HepG2 (cell line): ENCODE data around the gene ZNF322. TPM values are rescaled to one million over a fixed set of nuclear protein-coding genes. Genes with fewer than 3 reads are reported as not detected.

ENCODE experiments used
- ATAC-seq: fragments of 200-7000 bp; cut with Tn5 transposase; 3 replicates; pipeline ENCODE4 v1.9.1; 2020; ENCODE audit warnings: mild to moderate bottlenecking, moderate library complexity
- BruUV-seq: library from RNA; stranded (reverse); fragments of 400-500 nt; replicated peaks from 2 replicates; lab custom pipeline; 2021; lab: Mats Ljungman, UMichigan
- CTCF ChIA-PET: fragments of 300-600 bp; formaldehyde crosslinking; extraction: SDS; loops from one replicate; lab custom pipeline; 2021; ENCODE audit warnings: low total read pairs, inconsistent platforms, low intra/inter-chr PET ratio; lab: Yijun Ruan, JAX
- POLR2A ChIA-PET: fragments of 350-600 bp; sonication (Branson Sonifier 250); formaldehyde crosslinking; loops from one replicate; lab custom pipeline; 2020; ENCODE audit warnings: antibody characterized with exemption, inconsistent platforms; lab: Yijun Ruan, JAX
- DNase-seq: peaks from one replicate; pipeline ENCODE4 v3.0.0-alpha.2; 2015; ENCODE audit warnings: low spot score
- FAIRE-seq: peaks from 3 replicates; lab custom pipeline; 2011; peaks lifted over from hg19 to GRCh38; lab: Jason Lieb, UNC
- H2AFZ ChIP-seq: one replicate; pipeline ENCODE4 v1.6.1; 2011; ENCODE audit warnings: low read length, inconsistent platforms
- H3K27ac ChIP-seq: fragments of 300-600 bp; 3 replicates; pipeline ENCODE4 v1.8.0; 2011; ENCODE audit warnings: mixed run types, mild to moderate bottlenecking, mixed read lengths, low read length, inconsistent platforms; ENCODE audit not compliant: insufficient read depth; ENCODE audit errors: extremely low read length
- H3K27me3 ChIP-seq, 2 experiments: fragments of 200-600 bp in 1 of 2; 2 replicates in 1 of 2; 3 replicates in 1 of 2; pipeline versions ENCODE4 v1.6.0 to v1.8.0; 2011; ENCODE audit warnings: low read length in 2 of 2, mild to moderate bottlenecking in 2 of 2, moderate library complexity in 2 of 2, inconsistent platforms in 1 of 2; ENCODE audit not compliant: insufficient read depth in 2 of 2, control insufficient read depth in 1 of 2
- H3K36me3 ChIP-seq, 2 experiments: fragments of 200-600 bp in 1 of 2; replicated peaks in 1 of 2; 2 replicates in 1 of 2; 3 replicates in 1 of 2; pipeline versions ENCODE4 v1.5.1 to v1.8.0; 2011; ENCODE audit warnings: low read length in 2 of 2, inconsistent platforms in 1 of 2; ENCODE audit not compliant: insufficient read depth in 2 of 2, control insufficient read depth in 1 of 2
- H3K4me1 ChIP-seq: 2 replicates; pipeline ENCODE4 v1.5.1; 2012; ENCODE audit warnings: low read length, inconsistent platforms; ENCODE audit not compliant: insufficient read depth
- H3K4me2 ChIP-seq: 2 replicates; pipeline ENCODE4 v1.6.0; 2011; ENCODE audit warnings: low read depth, low read length, inconsistent platforms
- H3K4me3 ChIP-seq, 3 experiments: fragments of 200-600 bp in 1 of 3; sonication (generic), shearing (Covaris generic) in 1 of 3; replicated peaks in 1 of 3; 2 replicates each; pipeline ENCODE4 v1.5.1; 2011 to 2016; ENCODE audit warnings: low read length in 3 of 3, inconsistent platforms in 2 of 3, low read depth in 2 of 3, mild to moderate bottlenecking in 2 of 3, control low read depth in 1 of 3, mixed read lengths in 1 of 3; ENCODE audit not compliant: insufficient read depth in 1 of 3
- H3K79me2 ChIP-seq: one replicate; pipeline ENCODE4 v1.6.1; 2011; ENCODE audit warnings: low read length, inconsistent platforms; ENCODE audit not compliant: insufficient read depth
- H3K9ac ChIP-seq: 2 replicates; pipeline ENCODE4 v1.6.0; 2011; ENCODE audit warnings: mild to moderate bottlenecking, low read depth, low read length, inconsistent platforms; ENCODE audit not compliant: insufficient read depth
- H3K9me3 ChIP-seq: 2 replicates; pipeline ENCODE4 v1.5.1; 2012; ENCODE audit warnings: mild to moderate bottlenecking, low read length
- H4K20me1 ChIP-seq: 2 replicates; pipeline ENCODE4 v1.6.0; 2011; ENCODE audit warnings: inconsistent platforms, mild to moderate bottlenecking, low read length, moderate library complexity; ENCODE audit not compliant: insufficient read depth
- HDAC1 ChIP-seq: sonication (generic); formaldehyde crosslinking; IDR thresholded peaks from 2 replicates; pipeline ENCODE4 v1.5.1; 2020; ENCODE audit warnings: mild to moderate bottlenecking, missing genetic modification reagents
- ISL2 ChIP-seq: sonication (generic); formaldehyde crosslinking; IDR thresholded peaks from 2 replicates; pipeline ENCODE4 v1.5.0; 2020; ENCODE audit warnings: missing genetic modification reagents
- MEF2D ChIP-seq: sonication (generic); formaldehyde crosslinking; IDR thresholded peaks from 2 replicates; pipeline ENCODE4 v1.5.1; 2020; ENCODE audit warnings: mild to moderate bottlenecking, missing genetic modification reagents
- NONO ChIP-seq, 2 experiments: fragments of 450-650 bp in 1 of 2; sonication (generic) in 1 of 2; formaldehyde crosslinking in 1 of 2; IDR thresholded peaks in 1 of 2; conservative IDR thresholded peaks in 1 of 2; 2 replicates each; pipeline versions ENCODE4 v1.6.1 to v1.8.0; 2017 to 2022; ENCODE audit warnings: mild to moderate bottlenecking in 1 of 2, missing genetic modification reagents in 1 of 2, moderate library complexity in 1 of 2
- RAD21 ChIP-seq: fragments of 450-650 bp; formaldehyde crosslinking; IDR thresholded peaks from 2 replicates; pipeline ENCODE4 v1.5.0; 2020; ENCODE audit warnings: mild to moderate bottlenecking
- SAP130 ChIP-seq: IDR thresholded peaks from 2 replicates; pipeline ENCODE4 v1.6.1; 2016; ENCODE audit warnings: low read depth
- TAF15 ChIP-seq: fragments of 200-400 bp; formaldehyde crosslinking; IDR thresholded peaks from one replicate; pipeline ENCODE4 v1.6.1; 2018; ENCODE audit warnings: mild to moderate bottlenecking, low read depth, low read length; ENCODE audit not compliant: poor library complexity, severe bottlenecking
- XBP1 ChIP-seq: sonication (generic); formaldehyde crosslinking; IDR thresholded peaks from 2 replicates; pipeline ENCODE4 v1.5.0; 2020; ENCODE audit warnings: missing genetic modification reagents
- YEATS2 ChIP-seq: sonication (generic); formaldehyde crosslinking; IDR thresholded peaks from 2 replicates; pipeline ENCODE4 v1.4.0; 2020; ENCODE audit warnings: missing genetic modification reagents, borderline replicate concordance
- ZBTB20 ChIP-seq: sonication (generic); formaldehyde crosslinking; IDR thresholded peaks from 2 replicates; pipeline ENCODE4 v1.8.1; 2023; ENCODE audit warnings: missing genetic modification reagents, low read depth, mild to moderate bottlenecking, borderline replicate concordance
- ZNF12 ChIP-seq: sonication (generic); formaldehyde crosslinking; IDR thresholded peaks from 2 replicates; pipeline ENCODE4 v1.5.0; 2020; ENCODE audit warnings: missing genetic modification reagents
- ZNF24 ChIP-seq: fragments of 450-650 bp; IDR thresholded peaks from 2 replicates; pipeline ENCODE4 v1.6.1; 2017; ENCODE audit warnings: antibody characterized with exemption, mild to moderate bottlenecking
- ZNF326 ChIP-seq: sonication (generic); formaldehyde crosslinking; IDR thresholded peaks from 2 replicates; pipeline ENCODE4 v1.4.0; 2020; ENCODE audit warnings: missing genetic modification reagents, borderline replicate concordance
- ZNF333 ChIP-seq: sonication (generic); formaldehyde crosslinking; IDR thresholded peaks from 2 replicates; pipeline ENCODE4 v1.4.0; 2020; ENCODE audit warnings: mild to moderate bottlenecking, missing genetic modification reagents, borderline replicate concordance
- ZNF34 ChIP-seq: sonication (generic); formaldehyde crosslinking; IDR thresholded peaks from 2 replicates; pipeline ENCODE4 v1.4.0; 2020; ENCODE audit warnings: mild to moderate bottlenecking, missing genetic modification reagents, borderline replicate concordance
- ZNF510 ChIP-seq: sonication (generic); formaldehyde crosslinking; IDR thresholded peaks from 2 replicates; pipeline ENCODE4 v1.4.0; 2020; ENCODE audit warnings: low read depth, mild to moderate bottlenecking, missing genetic modification reagents
- ZNF607 ChIP-seq: sonication (generic); formaldehyde crosslinking; IDR thresholded peaks from 2 replicates; pipeline ENCODE4 v1.5.1; 2020; ENCODE audit warnings: missing genetic modification reagents, mild to moderate bottlenecking, borderline replicate concordance
- ZNF850 ChIP-seq: sonication (generic); formaldehyde crosslinking; conservative IDR thresholded peaks from 2 replicates; pipeline ENCODE4 v1.9.0; 2021; ENCODE audit warnings: mild to moderate bottlenecking, missing genetic modification reagents
- ZSCAN20 ChIP-seq: sonication (generic); formaldehyde crosslinking; IDR thresholded peaks from 2 replicates; pipeline ENCODE4 v1.4.0; 2020; ENCODE audit warnings: missing genetic modification reagents, mild to moderate bottlenecking, borderline replicate concordance
- WGBS: methylation state at CpG from one replicate; pipeline ENCODE4 v1.1.6; 2017; ENCODE audit warnings: low lambda C conversion rate; 5-methylcytosine and 5-hydroxymethylcytosine counted together
- in situ Hi-C: cut with HindIII; loops from 2 replicates; pipeline ENCODE4 v1.10.0; 2017; ENCODE audit warnings: low pct_unique_long_range_greater_than_20kb; ENCODE audit not compliant: extremely low pct_ligation_motif_present
- intact Hi-C: fragments of 100-400 bp; cut with micrococcal nuclease; formaldehyde crosslinking; loops from one replicate; pipeline ENCODE4 v1.10.0; 2022; ENCODE audit not compliant: unreplicated experiment
- polyA plus RNA-seq, 8 experiments: library from polyadenylated mRNA; depleted of rRNA in 3 of 8; stranded (reverse) in 7 of 8; unstranded in 1 of 8; fragments of >200 nt; fragmentation: Illumina TruSeq in 4 of 8; extraction: Trizol in 4 of 8; gene quantifications; 2 replicates each; pipeline versions ENCODE4 v1.2.1 to v1.2.3, GENCODE V29; 2011 to 2016; ENCODE audit warnings: low read depth in 4 of 8, missing spikeins in 1 of 8, mixed read lengths in 1 of 8; ENCODE audit not compliant: insufficient read depth in 1 of 8
- total RNA-seq, 5 experiments: library from RNA; depleted of rRNA; stranded (reverse); fragments of >200 nt; fragmentation: Illumina TruSeq; extraction: Trizol; gene quantifications; 2 replicates each; pipeline ENCODE4 v1.2.3, GENCODE V29; 2016; ENCODE audit warnings: low read depth in 1 of 5
- TF ChIP-seq, protein P1 (sequence below): sonication (generic); formaldehyde crosslinking; conservative IDR thresholded peaks from 2 replicates; pipeline ENCODE4 v1.4.0; 2020; ENCODE audit warnings: mild to moderate bottlenecking, missing genetic modification reagents, moderate library complexity
- TF ChIP-seq, protein P2 (sequence below), 2 experiments: fragments of 450-650 bp in 1 of 2; sonication (generic) in 1 of 2; formaldehyde crosslinking; IDR thresholded peaks; 2 replicates each; pipeline versions ENCODE4 v1.5.0 to v1.8.0; 2020 to 2022; ENCODE audit warnings: mild to moderate bottlenecking in 1 of 2, missing genetic modification reagents in 1 of 2

Gene ZNF322
- total and polyA plus RNA-seq, 2 of the 13 experiments (the other 11 are each of a cell fraction or from before 2014, with no cell fraction given), result 8.3 to 22.8 TPM

- Histone ChIP-seq H3K27me3 (peaks cover 0 to 21% of the 10 kb centered on the region in 2 experiments; a peak in 1 of 5 replicates), H3K27ac (peak overlapping the region; percentile 71), H4K20me1 (peaks cover 6% of the 10 kb centered on the region; the same call in 1 of the 2 replicates), H2AFZ (peak overlapping the region; percentile 99), H3K4me2 (peak overlapping the region; percentile 98), H3K9ac (peak overlapping the region; percentile 78), H3K4me1 (peaks cover 38% of the 10 kb centered on the region), H3K9me3 (no peaks in the 10 kb centered on the region), H3K4me3 (peak overlapping the region; percentile 83 to 85 (median 83)), H3K79me2 (peaks cover 20% of the 10 kb centered on the region), H3K36me3 (peaks cover 5 to 7% of the 10 kb centered on the region in 2 experiments; a peak in 4 of 5 replicates)
- peak; percentile 27 for DNase-seq
- BruUV-seq, result no TSS peak
- ATAC-seq, result peak; percentile 63
- CTCF ChIA-PET, result interaction anchor here (1.5 kb wide), 1 partner anchor 64 kb away, joined by 4 read pairs; no protein-coding TSS in a partner anchor
- in situ Hi-C loops, result no loop called here
- no peak for FAIRE-seq
- POLR2A ChIA-PET, result no interaction called here
- intact Hi-C loops, result loop anchor here (2.0 kb wide), 1 partner anchor 53 kb away; no protein-coding TSS in a partner anchor
- WGBS, result under 1% methylated on average over 5 of the region's 5 CpGs
- TF ChIP-seq HDAC1 (CRISPR knock-in tag) (no peak), ZNF34 (peak; percentile 1; the same call in 1 of the 2 replicates), YEATS2 (CRISPR knock-in tag) (no peak), ZNF850 (CRISPR knock-in tag) (0 out of 2 replicates have a peak, but pooled peaks have one; percentile 0), ZSCAN20 (0 out of 2 replicates have a peak, but pooled peaks have one; percentile 36), ISL2 (no peak), ZNF607 (CRISPR knock-in tag) (peak; percentile 42; the same call in 1 of the 2 replicates), ZNF24 (0 out of 2 replicates have a peak, but pooled peaks have one; percentile 10), ZNF333 (0 out of 2 replicates have a peak, but pooled peaks have one; percentile 56), MEF2D (CRISPR knock-in tag) (0 out of 2 replicates have a peak, but pooled peaks have one; percentile 10), ZNF510 (CRISPR knock-in tag) (no peak), XBP1 (no peak), TAF15 (no peak), ZBTB20 (0 out of 2 replicates have a peak, but pooled peaks have one; percentile 34), NONO (IDR thresholded peaks at IDR 0.05) (no peak), NONO (CRISPR knock-in tag; conservative IDR thresholded peaks at IDR 0.05) (peak; percentile 10; the same call in 1 of the 2 replicates), SAP130 (CRISPR knock-in tag) (0 out of 2 replicates have a peak, but pooled peaks have one; percentile 6), ZNF12 (CRISPR knock-in tag) (0 out of 2 replicates have a peak, but pooled peaks have one; percentile 26), RAD21 (no peak), ZNF326 (CRISPR knock-in tag) (no peak)
- TF ChIP-seq, protein P1, sequence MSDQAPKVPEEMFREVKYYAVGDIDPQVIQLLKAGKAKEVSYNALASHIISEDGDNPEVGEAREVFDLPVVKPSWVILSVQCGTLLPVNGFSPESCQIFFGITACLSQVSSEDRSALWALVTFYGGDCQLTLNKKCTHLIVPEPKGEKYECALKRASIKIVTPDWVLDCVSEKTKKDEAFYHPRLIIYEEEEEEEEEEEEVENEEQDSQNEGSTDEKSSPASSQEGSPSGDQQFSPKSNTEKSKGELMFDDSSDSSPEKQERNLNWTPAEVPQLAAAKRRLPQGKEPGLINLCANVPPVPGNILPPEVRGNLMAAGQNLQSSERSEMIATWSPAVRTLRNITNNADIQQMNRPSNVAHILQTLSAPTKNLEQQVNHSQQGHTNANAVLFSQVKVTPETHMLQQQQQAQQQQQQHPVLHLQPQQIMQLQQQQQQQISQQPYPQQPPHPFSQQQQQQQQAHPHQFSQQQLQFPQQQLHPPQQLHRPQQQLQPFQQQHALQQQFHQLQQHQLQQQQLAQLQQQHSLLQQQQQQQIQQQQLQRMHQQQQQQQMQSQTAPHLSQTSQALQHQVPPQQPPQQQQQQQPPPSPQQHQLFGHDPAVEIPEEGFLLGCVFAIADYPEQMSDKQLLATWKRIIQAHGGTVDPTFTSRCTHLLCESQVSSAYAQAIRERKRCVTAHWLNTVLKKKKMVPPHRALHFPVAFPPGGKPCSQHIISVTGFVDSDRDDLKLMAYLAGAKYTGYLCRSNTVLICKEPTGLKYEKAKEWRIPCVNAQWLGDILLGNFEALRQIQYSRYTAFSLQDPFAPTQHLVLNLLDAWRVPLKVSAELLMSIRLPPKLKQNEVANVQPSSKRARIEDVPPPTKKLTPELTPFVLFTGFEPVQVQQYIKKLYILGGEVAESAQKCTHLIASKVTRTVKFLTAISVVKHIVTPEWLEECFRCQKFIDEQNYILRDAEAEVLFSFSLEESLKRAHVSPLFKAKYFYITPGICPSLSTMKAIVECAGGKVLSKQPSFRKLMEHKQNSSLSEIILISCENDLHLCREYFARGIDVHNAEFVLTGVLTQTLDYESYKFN, result 0 out of 2 replicates have a peak, but pooled peaks have one; percentile 5
- TF ChIP-seq, protein P2, sequence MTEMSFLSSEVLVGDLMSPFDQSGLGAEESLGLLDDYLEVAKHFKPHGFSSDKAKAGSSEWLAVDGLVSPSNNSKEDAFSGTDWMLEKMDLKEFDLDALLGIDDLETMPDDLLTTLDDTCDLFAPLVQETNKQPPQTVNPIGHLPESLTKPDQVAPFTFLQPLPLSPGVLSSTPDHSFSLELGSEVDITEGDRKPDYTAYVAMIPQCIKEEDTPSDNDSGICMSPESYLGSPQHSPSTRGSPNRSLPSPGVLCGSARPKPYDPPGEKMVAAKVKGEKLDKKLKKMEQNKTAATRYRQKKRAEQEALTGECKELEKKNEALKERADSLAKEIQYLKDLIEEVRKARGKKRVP (CRISPR knock-in tag; IDR thresholded peaks at IDR 0.05), result peak in 1 of 2 experiments; percentile 43; a peak in 1 of 4 replicates
Measured at GRCh38 chr6:26660000-26660361, 435 bp upstream of the ZNF322 start.
